Stimulated activated CD8-positive, alpha-beta memory T cell treated with anti-CD3 and anti-CD28 coated beads, Interleukin-12 subunit alpha, Interleukin-12 subunit beta, amount 100 ng/mL, for 24 hours (primary cell): ENCODE measurements around the gene SUPT5H.

Source experiments
- DNase-seq: peaks from one replicate; pipeline ENCODE4 v3.0.0-alpha.2; 2020; ENCODE audit errors: extremely low read depth

Gene SUPT5H

DNA sequence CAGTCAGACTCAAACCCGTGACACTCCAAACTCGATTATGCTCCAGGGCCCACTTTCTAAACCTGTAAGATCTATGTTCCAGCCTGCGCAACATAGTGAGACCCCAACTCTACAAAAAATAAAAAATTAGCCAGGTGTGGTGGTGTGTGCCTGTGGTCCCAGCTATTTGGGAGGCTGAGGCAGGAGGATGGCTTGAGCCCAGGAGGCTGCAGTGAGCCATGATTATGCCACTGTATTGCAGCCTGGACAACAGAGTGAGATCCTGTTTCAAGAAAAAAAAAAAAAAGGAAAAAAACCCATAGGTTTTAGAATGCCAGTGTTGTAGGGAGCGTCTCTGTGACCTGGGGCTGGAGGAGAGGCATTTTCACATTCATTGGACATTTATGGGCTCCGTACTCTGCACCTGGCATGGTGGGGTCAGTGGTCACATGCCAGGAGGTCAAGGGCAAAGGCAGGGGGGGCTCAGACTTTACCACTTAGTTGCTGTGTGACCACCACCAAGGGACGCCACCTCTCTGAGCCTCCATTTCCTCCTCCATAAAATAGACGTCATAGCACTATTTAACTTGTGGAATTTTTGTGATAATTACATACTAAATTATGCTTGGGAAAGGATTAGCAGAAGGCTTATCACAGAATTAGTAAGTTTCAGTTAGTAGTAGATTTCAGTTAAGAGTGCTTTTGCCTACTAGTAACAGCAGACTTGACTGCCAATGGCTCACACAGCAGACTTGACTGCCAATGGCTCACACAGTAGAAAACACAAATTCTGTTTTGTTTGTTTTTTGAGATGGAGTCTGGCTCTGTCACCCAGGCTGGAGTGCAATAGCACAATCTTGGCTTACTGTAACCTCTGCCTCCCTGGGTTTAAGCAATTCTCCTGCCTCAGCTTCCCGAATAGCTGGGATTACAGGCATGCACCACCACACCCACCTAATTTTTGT is 75.4 kb downstream of the SUPT5H start:
- no peak for DNase-seq

DNA sequence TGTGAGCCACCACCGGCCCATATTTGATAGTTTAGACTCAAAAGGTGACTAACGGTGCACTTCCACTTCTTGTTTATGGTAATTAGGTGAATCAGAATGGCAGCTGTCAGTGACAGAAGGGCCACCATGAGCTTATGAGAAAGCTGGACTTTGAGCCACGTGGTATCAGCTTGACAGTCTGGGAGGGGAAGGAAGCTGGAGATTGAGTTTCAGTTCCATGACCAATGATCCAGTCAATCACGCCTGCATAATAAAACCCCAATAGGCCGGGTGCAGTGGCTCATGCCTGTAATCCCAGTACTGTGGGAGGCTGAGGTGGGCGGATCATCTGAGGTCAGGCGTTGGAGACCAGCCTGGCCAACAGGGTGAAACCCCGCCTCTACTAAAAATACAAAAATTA is 79.1 kb downstream of the SUPT5H start:
- no peak for DNase-seq

DNA sequence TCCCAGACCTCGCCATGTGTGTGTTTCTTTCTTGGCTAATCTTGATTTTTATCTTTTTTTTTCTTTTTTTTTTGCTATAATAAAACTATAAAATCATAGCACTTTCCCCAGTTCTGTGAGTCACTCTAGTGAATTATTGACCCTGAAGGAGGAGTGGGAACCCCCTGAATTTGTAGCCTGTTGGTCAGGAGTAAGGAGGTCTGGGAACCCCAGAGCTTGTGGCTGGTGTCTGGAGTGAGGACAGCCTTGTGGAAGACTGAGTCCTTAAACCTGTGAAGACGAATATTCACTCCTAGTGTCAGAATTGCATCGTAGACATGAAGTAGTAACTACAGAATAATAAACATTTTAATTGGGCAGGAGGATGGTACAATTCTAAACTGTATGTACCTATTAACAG is 79.8 kb downstream of the SUPT5H start:
- no peak for DNase-seq
